Measurements from ENCODE around the gene GPX2. TPM values are rescaled to one million over a fixed set of nuclear protein-coding genes. Genes with fewer than 3 reads are reported as not detected.

GPX2 gene
- total and polyA plus RNA-seq, 2 experiments from 2014 or later, result 0.78 to 2.2 TPM

DNA sequence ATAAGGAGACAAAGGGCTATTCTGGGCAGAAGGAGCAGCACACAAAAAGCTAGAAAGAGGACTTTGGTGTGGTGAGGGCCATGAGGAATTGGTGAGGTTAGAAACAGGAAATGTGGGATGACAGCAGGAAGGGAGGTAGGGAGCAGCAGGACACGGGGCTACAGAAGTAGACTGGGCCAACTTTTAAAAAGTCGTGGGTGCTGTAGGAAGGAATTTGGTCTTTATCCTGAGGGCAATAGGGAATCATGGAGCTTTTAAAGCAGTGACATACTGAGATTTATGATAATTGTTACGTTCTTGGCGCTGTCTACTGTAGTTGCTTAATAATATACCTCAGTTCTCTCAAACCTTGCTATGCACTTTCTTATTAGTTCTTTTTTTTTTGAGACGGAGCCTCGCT, 36.5 kb downstream of the GPX2 start:
- Histone ChIP-seq H3K4me2 (no peak overlapping the region), H3K9me2 (ENCODE audit: insufficient read depth) (0 out of 2 replicates have a peak, but pooled peaks cover 5% of the 10 kb centered on the region), H3K4me1 (ENCODE audit: insufficient read depth) (no peaks in the 10 kb centered on the region), H3K4me3 (no peak overlapping the region), H4K20me1 (replicated peaks; ENCODE audit: insufficient read depth) (no peaks in the 10 kb centered on the region), H3K36me3 (ENCODE audit: insufficient read depth) (no peaks in the 10 kb centered on the region), H3F3A (replicated peaks; ENCODE audit: low read depth) (no peaks in the 10 kb centered on the region), H3K79me2 (replicated peaks; ENCODE audit: insufficient read depth) (no peaks in the 10 kb centered on the region), H3K27ac (ENCODE audit: low read depth) (no peak overlapping the region), H2AFZ (no peak overlapping the region), H3K27me3 (ENCODE audit: insufficient read depth) (no peaks in the 10 kb centered on the region)
- no peak for ATAC-seq
- H3K36me3 Mint-ChIP-seq (ENCODE audit: low read depth), result no peaks in the 10 kb centered on the region
- no peak overlapping the region for H3K27ac Mint-ChIP-seq
- DNase-seq (ENCODE audit: low spot score), result no peak
- TF ChIP-seq, protein P1, sequence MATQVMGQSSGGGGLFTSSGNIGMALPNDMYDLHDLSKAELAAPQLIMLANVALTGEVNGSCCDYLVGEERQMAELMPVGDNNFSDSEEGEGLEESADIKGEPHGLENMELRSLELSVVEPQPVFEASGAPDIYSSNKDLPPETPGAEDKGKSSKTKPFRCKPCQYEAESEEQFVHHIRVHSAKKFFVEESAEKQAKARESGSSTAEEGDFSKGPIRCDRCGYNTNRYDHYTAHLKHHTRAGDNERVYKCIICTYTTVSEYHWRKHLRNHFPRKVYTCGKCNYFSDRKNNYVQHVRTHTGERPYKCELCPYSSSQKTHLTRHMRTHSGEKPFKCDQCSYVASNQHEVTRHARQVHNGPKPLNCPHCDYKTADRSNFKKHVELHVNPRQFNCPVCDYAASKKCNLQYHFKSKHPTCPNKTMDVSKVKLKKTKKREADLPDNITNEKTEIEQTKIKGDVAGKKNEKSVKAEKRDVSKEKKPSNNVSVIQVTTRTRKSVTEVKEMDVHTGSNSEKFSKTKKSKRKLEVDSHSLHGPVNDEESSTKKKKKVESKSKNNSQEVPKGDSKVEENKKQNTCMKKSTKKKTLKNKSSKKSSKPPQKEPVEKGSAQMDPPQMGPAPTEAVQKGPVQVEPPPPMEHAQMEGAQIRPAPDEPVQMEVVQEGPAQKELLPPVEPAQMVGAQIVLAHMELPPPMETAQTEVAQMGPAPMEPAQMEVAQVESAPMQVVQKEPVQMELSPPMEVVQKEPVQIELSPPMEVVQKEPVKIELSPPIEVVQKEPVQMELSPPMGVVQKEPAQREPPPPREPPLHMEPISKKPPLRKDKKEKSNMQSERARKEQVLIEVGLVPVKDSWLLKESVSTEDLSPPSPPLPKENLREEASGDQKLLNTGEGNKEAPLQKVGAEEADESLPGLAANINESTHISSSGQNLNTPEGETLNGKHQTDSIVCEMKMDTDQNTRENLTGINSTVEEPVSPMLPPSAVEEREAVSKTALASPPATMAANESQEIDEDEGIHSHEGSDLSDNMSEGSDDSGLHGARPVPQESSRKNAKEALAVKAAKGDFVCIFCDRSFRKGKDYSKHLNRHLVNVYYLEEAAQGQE (IDR thresholded peaks at IDR 0.05; ENCODE audit: unreplicated experiment), result no peak
- TF ChIP-seq, protein P2, sequence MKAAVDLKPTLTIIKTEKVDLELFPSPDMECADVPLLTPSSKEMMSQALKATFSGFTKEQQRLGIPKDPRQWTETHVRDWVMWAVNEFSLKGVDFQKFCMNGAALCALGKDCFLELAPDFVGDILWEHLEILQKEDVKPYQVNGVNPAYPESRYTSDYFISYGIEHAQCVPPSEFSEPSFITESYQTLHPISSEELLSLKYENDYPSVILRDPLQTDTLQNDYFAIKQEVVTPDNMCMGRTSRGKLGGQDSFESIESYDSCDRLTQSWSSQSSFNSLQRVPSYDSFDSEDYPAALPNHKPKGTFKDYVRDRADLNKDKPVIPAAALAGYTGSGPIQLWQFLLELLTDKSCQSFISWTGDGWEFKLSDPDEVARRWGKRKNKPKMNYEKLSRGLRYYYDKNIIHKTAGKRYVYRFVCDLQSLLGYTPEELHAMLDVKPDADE (IDR thresholded peaks at IDR 0.05), result no peak
- TF ChIP-seq ZNF114 (CRISPR knock-in tag; IDR thresholded peaks at IDR 0.05) (no peak), JUNB (IDR thresholded peaks at IDR 0.05; ENCODE audit: unreplicated experiment) (no peak), EZH2phosphoT487 (IDR thresholded peaks at IDR 0.05; ENCODE audit: unreplicated experiment) (no peak), STAT1 (IDR thresholded peaks at IDR 0.05; ENCODE audit: unreplicated experiment) (no peak), EZH2 (IDR thresholded peaks at IDR 0.05; ENCODE audit: low read depth, unreplicated experiment) (no peak), NANOG (IDR thresholded peaks at IDR 0.05; ENCODE audit: borderline replicate concordance) (no peak), CREB1 (CRISPR knock-in tag; IDR thresholded peaks at IDR 0.05; ENCODE audit: low read depth) (no peak), POLR2AphosphoS5 (IDR thresholded peaks at IDR 0.05; ENCODE audit: low read depth) (no peak)
- TF ChIP-seq, protein P3, sequence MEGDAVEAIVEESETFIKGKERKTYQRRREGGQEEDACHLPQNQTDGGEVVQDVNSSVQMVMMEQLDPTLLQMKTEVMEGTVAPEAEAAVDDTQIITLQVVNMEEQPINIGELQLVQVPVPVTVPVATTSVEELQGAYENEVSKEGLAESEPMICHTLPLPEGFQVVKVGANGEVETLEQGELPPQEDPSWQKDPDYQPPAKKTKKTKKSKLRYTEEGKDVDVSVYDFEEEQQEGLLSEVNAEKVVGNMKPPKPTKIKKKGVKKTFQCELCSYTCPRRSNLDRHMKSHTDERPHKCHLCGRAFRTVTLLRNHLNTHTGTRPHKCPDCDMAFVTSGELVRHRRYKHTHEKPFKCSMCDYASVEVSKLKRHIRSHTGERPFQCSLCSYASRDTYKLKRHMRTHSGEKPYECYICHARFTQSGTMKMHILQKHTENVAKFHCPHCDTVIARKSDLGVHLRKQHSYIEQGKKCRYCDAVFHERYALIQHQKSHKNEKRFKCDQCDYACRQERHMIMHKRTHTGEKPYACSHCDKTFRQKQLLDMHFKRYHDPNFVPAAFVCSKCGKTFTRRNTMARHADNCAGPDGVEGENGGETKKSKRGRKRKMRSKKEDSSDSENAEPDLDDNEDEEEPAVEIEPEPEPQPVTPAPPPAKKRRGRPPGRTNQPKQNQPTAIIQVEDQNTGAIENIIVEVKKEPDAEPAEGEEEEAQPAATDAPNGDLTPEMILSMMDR (conservative IDR thresholded peaks at IDR 0.05; ENCODE audit: low read depth in 2 of 2), result no peak
- TF ChIP-seq, protein P4, sequence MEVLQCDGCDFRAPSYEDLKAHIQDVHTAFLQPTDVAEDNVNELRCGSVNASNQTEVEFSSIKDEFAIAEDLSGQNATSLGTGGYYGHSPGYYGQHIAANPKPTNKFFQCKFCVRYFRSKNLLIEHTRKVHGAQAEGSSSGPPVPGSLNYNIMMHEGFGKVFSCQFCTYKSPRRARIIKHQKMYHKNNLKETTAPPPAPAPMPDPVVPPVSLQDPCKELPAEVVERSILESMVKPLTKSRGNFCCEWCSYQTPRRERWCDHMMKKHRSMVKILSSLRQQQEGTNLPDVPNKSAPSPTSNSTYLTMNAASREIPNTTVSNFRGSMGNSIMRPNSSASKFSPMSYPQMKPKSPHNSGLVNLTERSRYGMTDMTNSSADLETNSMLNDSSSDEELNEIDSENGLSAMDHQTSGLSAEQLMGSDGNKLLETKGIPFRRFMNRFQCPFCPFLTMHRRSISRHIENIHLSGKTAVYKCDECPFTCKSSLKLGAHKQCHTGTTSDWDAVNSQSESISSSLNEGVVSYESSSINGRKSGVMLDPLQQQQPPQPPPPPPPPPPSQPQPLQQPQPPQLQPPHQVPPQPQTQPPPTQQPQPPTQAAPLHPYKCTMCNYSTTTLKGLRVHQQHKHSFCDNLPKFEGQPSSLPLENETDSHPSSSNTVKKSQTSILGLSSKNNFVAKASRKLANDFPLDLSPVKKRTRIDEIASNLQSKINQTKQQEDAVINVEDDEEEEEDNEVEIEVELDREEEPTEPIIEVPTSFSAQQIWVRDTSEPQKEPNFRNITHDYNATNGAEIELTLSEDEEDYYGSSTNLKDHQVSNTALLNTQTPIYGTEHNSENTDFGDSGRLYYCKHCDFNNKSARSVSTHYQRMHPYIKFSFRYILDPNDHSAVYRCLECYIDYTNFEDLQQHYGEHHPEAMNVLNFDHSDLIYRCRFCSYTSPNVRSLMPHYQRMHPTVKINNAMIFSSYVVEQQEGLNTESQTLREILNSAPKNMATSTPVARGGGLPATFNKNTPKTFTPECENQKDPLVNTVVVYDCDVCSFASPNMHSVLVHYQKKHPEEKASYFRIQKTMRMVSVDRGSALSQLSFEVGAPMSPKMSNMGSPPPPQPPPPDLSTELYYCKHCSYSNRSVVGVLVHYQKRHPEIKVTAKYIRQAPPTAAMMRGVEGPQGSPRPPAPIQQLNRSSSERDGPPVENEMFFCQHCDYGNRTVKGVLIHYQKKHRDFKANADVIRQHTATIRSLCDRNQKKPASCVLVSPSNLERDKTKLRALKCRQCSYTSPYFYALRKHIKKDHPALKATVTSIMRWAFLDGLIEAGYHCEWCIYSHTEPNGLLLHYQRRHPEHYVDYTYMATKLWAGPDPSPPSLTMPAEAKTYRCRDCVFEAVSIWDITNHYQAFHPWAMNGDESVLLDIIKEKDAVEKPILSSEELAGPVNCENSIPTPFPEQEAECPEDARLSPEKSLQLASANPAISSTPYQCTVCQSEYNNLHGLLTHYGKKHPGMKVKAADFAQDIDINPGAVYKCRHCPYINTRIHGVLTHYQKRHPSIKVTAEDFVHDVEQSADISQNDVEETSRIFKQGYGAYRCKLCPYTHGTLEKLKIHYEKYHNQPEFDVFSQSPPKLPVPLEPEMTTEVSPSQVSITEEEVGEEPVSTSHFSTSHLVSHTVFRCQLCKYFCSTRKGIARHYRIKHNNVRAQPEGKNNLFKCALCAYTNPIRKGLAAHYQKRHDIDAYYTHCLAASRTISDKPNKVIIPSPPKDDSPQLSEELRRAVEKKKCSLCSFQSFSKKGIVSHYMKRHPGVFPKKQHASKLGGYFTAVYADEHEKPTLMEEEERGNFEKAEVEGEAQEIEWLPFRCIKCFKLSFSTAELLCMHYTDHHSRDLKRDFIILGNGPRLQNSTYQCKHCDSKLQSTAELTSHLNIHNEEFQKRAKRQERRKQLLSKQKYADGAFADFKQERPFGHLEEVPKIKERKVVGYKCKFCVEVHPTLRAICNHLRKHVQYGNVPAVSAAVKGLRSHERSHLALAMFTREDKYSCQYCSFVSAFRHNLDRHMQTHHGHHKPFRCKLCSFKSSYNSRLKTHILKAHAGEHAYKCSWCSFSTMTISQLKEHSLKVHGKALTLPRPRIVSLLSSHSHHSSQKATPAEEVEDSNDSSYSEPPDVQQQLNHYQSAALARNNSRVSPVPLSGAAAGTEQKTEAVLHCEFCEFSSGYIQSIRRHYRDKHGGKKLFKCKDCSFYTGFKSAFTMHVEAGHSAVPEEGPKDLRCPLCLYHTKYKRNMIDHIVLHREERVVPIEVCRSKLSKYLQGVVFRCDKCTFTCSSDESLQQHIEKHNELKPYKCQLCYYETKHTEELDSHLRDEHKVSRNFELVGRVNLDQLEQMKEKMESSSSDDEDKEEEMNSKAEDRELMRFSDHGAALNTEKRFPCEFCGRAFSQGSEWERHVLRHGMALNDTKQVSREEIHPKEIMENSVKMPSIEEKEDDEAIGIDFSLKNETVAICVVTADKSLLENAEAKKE (CRISPR knock-in tag; IDR thresholded peaks at IDR 0.05), result no peak
- H3K4me1 Mint-ChIP-seq, result no peaks in the 10 kb centered on the region
- H3K4me3 Mint-ChIP-seq, result no peak overlapping the region
- no peaks in the 10 kb centered on the region for H3K27me3 Mint-ChIP-seq (ENCODE audit: insufficient read depth, low read depth, poor library complexity)
- no peaks in the 10 kb centered on the region for H3K9me3 Mint-ChIP-seq

Measured in GM23338 (cell line).